Pancreas (tissue), 10 donors: ENCODE measurements around the gene IRF2BPL. TPM values are rescaled to one million over a fixed set of nuclear protein-coding genes. Genes with fewer than 3 reads are reported as not detected.
A peak's percentile ranks its signal among the peaks of the same experiment; 100 is the strongest.

Experiments used
- ATAC-seq, 4 donors: fragments of 200-7000 bp; cut with Tn5 transposase; one replicate each; pipeline versions ENCODE4 v1.8.0 to v1.9.1; 2020; ENCODE audit warnings: mild to moderate bottlenecking in 4 of 4, moderate library complexity in 4 of 4
- DNase-seq, 6 donors: peaks; one replicate each; pipeline ENCODE4 v3.0.0-alpha.2; 2020
- FAIRE-seq: peaks from 2 replicates; lab custom pipeline; 2012; peaks lifted over from hg19 to GRCh38; lab: Jason Lieb, UNC
- H3K27ac ChIP-seq, 4 donors: fragments of 200-600 bp; sonication (generic); 1 replicate in 3 of 4; 2 replicates in 1 of 4; pipeline versions ENCODE4 v1.5.0 to v1.8.0; 2020
- H3K27me3 ChIP-seq, 4 donors: fragments of 200-600 bp; one replicate each; pipeline ENCODE4 v1.8.0; 2021
- H3K36me3 ChIP-seq, 3 donors: fragments of 200-600 bp; sonication (generic) in 1 of 3; one replicate each; pipeline versions ENCODE4 v1.5.0 to v1.8.0; 2020 to 2021
- H3K4me1 ChIP-seq, 3 donors: fragments of 200-600 bp; one replicate each; pipeline ENCODE4 v1.8.0; 2021
- H3K4me3 ChIP-seq, 4 donors: fragments of 200-600 bp; sonication (generic) in 2 of 4; one replicate each; pipeline versions ENCODE4 v1.5.0 to v1.8.0; 2020 to 2021
- H3K9me3 ChIP-seq, 4 donors: fragments of 200-600 bp; one replicate each; pipeline ENCODE4 v1.8.0; 2021
- CTCF ChIP-seq, 4 donors: fragments of 200-600 bp; sonication (generic) in 3 of 4; IDR thresholded peaks; one replicate each; pipeline versions ENCODE4 v1.5.0 to v1.8.0; 2021; ENCODE audit warnings: antibody characterized with exemption in 4 of 4
- WGBS, 2 donors: extraction: QIAGEN DNeasy Blood & Tissue Kit; methylation state at CpG; one replicate each; pipeline ENCODE4 v1.1.7; 2013; 5-methylcytosine and 5-hydroxymethylcytosine counted together
- intact Hi-C, 3 donors: fragments of 100-400 bp; cut with DNase I; formaldehyde crosslinking; loops; one replicate each; pipeline versions ENCODE4 v1.11.1 to v1.14.2; 2022
- polyA plus RNA-seq, 2 donors: library from polyadenylated mRNA; stranded (reverse); fragments of 200-250 nt; gene quantifications; one replicate each; pipeline ENCODE4 v1.2.3, GENCODE V29; 2013
- total RNA-seq, 6 donors: library from RNA; stranded (reverse); fragmentation: NEBNext Ultra II Directional in 4 of 6; extraction: Animal tissue kit (Norgen Biotek cat#: 25700) in 4 of 6; gene quantifications; one replicate each; pipeline versions ENCODE4 v1.2.1 to v1.2.4, GENCODE V29; 2021 to 2023
- donor health status: healthy with polysubstance abuse.
- donor health status: DM: no; HTN: no; CAD: no; lungs with moderate emphysema.
- donor health status: DM: no; HTN: no; CAD: no.
- donor health status: control.
- donor health status: control.
- donor health status: Bipolar disorder and iron deficiency.
- donor health status: DM: yes; HTN: yes; CAD: no.
- donor health status: DM: no; HTN: no; CAD: no.
- donor health status: DM: no; HTN: no; CAD: no.
- donor health status: DM: yes; HTN: yes; CAD: no.

The IRF2BPL gene
- total and polyA plus RNA-seq, 8 donors, result 6.2 to 32.2 (median 19.0) TPM

GRCh38 chr14:77014734-77015133, 13.8 kb downstream of the IRF2BPL start:
- no peaks in the 10 kb centered on the region for H3K36me3 ChIP-seq
- peak overlapping the region; percentile 61 to 82 (median 70) for H3K27ac ChIP-seq
- ATAC-seq (no peak), DNase-seq (no peak), FAIRE-seq (no peak)
- H3K9me3 ChIP-seq, result no peaks in the 10 kb centered on the region
- H3K27me3 ChIP-seq, result no peaks in the 10 kb centered on the region
- H3K4me1 ChIP-seq, result peaks cover 4 to 14% (median 10%) of the 10 kb centered on the region in 3 donors
- intact Hi-C loops, result no loop called here
- no peak overlapping the region for H3K4me3 ChIP-seq
- TF ChIP-seq CTCF (IDR thresholded peaks at IDR 0.05), result no peak
- 71 to 77% methylated on average over 7 of the region's 7 CpGs for WGBS, 2 donors

GRCh38 chr14:77014004-77014604, 14.4 kb downstream of the IRF2BPL start:
- WGBS, 2 donors, result 23 to 32% methylated on average over 9 of the region's 9 CpGs
- DNase-seq (peak in 4 of 6 donors; percentile 80 to 84 (median 82)), FAIRE-seq (no peak), ATAC-seq (peak; percentile 88 to 96 (median 92))
- intact Hi-C loops, result no loop called here
- no peak overlapping the region for H3K4me3 ChIP-seq
- TF ChIP-seq CTCF (IDR thresholded peaks at IDR 0.05), result no peak
- peaks cover 4 to 20% (median 11%) of the 10 kb centered on the region in 3 donors for H3K4me1 ChIP-seq
- H3K9me3 ChIP-seq, result no peaks in the 10 kb centered on the region
- no peaks in the 10 kb centered on the region for H3K27me3 ChIP-seq
- H3K27ac ChIP-seq, result peak overlapping the region; percentile 61 to 82 (median 70)
- no peaks in the 10 kb centered on the region for H3K36me3 ChIP-seq

GRCh38 chr14:77012193-77012765, 16.2 kb downstream of the IRF2BPL start:
- intact Hi-C loops, result no loop called here
- Histone ChIP-seq H3K27me3 (no peaks in the 10 kb centered on the region), H3K27ac (no peak overlapping the region), H3K4me3 (no peak overlapping the region), H3K4me1 (peaks cover 18 to 34% (median 26%) of the 10 kb centered on the region in 3 donors), H3K9me3 (no peaks in the 10 kb centered on the region), H3K36me3 (no peaks in the 10 kb centered on the region)
- DNase-seq (no peak), FAIRE-seq (no peak), ATAC-seq (no peak)
- no peak for TF ChIP-seq CTCF (IDR thresholded peaks at IDR 0.05)
- 85 to 86% methylated on average over 13 of the region's 13 CpGs for WGBS, 2 donors

- no peak overlapping the region for H3K4me3 ChIP-seq
- no peaks in the 10 kb centered on the region for H3K9me3 ChIP-seq
- FAIRE-seq, result no peak
- H3K36me3 ChIP-seq, result no peaks in the 10 kb centered on the region
- intact Hi-C loops, result no loop called here
- no peaks in the 10 kb centered on the region for H3K27me3 ChIP-seq
- WGBS, 2 donors, result 77 to 84% methylated on average over 4 of the region's 4 CpGs
- no peak for TF ChIP-seq CTCF (IDR thresholded peaks at IDR 0.05)
- H3K27ac ChIP-seq, result no peak overlapping the region
- peaks cover 26 to 44% (median 36%) of the 10 kb centered on the region in 3 donors for H3K4me1 ChIP-seq
- no peak for ATAC-seq
- no peak for DNase-seq
Measured at GRCh38 chr14:77011245-77011644, 17.3 kb downstream of the IRF2BPL start.

GRCh38 chr14:77009014-77009413, 19.5 kb downstream of the IRF2BPL start:
- no peaks in the 10 kb centered on the region for H3K9me3 ChIP-seq
- no peak overlapping the region for H3K4me3 ChIP-seq
- DNase-seq (no peak), FAIRE-seq (no peak), ATAC-seq (no peak)
- intact Hi-C loops, result no loop called here
- H3K4me1 ChIP-seq, result peaks cover 48 to 57% (median 53%) of the 10 kb centered on the region in 3 donors
- H3K36me3 ChIP-seq, result no peaks in the 10 kb centered on the region
- no peaks in the 10 kb centered on the region for H3K27me3 ChIP-seq
- 58 to 64% methylated on average over 3 of the region's 3 CpGs for WGBS, 2 donors
- TF ChIP-seq CTCF (IDR thresholded peaks at IDR 0.05), result no peak
- peak overlapping the region; percentile 56 to 94 (median 82) for H3K27ac ChIP-seq
